GM18507 (cell line): Measurements from ENCODE around the gene SPRN.
A peak's percentile ranks its signal among the peaks of the same experiment; 100 is the strongest.
"Not testable (repeated sequence)": the region's sequence is repeated elsewhere in the genome, so short reads cannot be mapped to it uniquely, and the experiment has no call there.

ENCODE experiments used
- DNase-seq: peaks from one replicate; pipeline ENCODE4 v3.0.0; 2011; ENCODE audit warnings: low read depth; ENCODE audit not compliant: insufficient read length; ENCODE audit errors: extremely low spot score
- FAIRE-seq: peaks from 2 replicates; lab custom pipeline; 2011; peaks lifted over from hg19 to GRCh38; lab: Jason Lieb, UNC

SPRN gene

DNA sequence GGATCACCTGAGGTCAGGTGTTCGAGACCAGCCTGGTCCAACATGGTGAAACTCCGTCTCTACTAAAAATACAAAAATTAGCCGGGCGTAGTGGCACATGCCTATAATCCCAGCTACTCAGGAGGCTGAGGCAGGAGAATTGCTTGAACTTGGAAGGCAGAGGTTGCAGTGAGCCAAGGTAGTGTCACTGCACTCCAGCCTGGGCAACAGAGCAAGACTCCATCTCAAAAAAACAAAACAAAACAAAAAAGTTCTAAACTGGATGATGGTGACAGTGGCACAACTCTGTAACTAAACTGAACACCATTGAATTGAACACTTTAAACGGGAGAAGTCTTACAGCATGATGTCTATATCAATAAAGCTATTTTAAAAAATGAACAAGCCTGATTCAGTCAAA is 48.2 kb downstream of the SPRN start:
- not testable (repeated sequence) for DNase-seq, FAIRE-seq

DNA sequence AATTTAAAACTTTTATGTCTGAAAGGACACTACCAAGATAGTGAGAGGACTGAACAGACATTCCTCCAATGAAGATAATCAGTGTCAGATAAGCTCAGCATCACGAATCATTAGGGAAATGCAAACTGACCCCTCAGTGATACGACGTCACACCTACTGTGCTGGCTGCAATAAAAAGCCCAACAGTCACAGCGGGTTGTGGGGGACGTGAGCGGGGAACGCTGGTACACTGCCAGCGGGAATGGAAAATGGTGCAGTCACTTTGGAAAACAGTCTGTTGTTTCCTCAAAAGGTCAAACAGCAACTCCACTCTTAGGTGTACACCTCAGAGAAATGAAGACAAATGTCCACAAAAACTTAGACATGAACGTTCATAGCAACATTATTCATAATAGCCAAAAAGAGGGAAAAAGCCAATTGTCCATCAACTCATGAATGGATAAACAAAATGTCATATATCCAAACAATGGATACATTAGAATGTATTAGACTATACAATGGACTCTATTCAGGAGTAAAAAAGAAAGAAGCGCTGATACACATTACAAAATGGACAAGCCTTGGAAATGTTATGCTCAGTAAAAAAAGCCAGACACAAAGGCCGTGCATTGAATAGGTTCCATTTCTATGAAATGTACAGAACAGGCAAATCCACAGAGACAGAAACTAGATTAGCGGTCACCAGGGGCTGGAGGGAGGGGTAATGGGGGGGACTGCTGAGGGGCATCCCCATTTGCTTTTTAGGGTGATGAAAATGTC is 48.9 kb downstream of the SPRN start:
- DNase-seq (no peak), FAIRE-seq (no peak)

DNA sequence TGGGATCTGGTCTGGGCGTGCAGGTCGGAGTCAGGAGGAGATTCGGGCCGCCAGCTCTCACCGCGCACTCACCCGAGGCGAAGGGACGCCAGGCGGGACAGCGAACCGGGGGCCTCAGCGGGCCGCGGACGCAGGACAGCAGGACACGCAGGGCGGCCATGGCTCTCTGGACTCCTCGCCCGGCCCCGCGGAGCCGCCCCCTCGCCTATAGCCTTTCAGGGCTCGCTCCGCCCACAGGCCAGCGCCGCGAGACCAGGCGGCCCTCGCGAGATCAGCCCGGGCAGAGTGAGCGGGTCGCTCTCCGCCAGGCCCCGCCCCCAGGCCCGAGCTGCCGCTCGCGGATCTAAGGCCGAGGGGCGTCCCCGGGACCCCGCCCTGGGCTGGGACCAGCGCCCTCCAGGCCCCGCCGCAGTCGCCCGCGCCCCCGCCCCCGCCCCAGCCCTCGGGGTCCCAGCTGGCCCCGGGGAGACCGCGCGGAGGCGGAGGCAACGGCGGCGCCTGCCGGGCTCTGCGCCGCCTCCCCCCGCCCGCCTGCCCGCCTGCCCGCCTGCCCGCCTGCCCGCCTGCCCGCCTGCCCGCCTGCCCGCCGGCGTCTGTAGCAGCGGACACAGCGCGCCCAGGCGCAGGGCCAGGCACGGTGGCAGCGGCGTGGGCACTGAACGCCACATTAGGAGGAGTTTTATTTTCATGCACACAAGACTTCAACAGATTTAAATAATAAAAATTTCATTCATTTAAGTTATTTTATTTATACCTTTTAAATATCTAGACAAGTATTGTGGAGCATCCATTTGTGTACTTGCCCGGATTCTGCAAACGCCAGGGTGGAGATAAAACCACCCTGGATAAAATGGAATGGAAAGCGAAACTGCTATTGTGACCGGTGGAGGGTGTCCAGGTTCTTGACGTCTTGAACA is 51.0 kb downstream of the SPRN start, which contains the start of gene ECHS1:
Gene ECHS1 (minus strand): TSS at position 181 of the 917 bp plus-strand sequence. CDS start 21 bp downstream, at position 160.
- DNase-seq (peak; percentile 99), FAIRE-seq (peak; percentile 93)

DNA sequence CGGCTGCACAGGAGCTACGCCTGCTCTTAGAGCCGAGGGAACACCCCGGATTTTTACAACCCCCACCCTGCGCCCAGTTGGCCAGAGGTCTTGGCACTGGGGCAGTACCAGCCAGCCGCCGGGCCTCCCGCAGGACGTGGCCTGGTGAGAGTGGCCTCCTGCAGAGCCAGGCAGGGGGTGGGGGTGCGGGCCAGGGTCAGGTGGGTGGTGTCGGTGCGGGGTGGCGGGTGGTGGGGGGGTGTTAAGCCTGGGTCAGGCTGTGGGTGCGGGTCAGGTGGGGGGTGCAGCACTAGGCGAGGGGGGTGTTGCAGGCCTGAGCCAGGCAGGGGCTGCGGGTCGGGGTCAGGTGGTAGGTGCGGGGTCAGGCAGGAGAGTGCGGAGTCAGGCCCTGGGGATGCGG is 51.9 kb downstream of the SPRN start:
- FAIRE-seq (no peak), DNase-seq (no peak)
